A673 (cell line): ENCODE measurements around the gene KRTAP4-6.

Experiments used
- EZH2 ChIP-seq: fragments of 200-600 bp; sonication (generic); IDR thresholded peaks from 2 replicates; pipeline ENCODE4 v1.6.1; 2017; ENCODE audit warnings: borderline replicate concordance, low read depth, mild to moderate bottlenecking, mixed read lengths, antibody characterized with exemption, low read length; ENCODE audit not compliant: poor library complexity, severe bottlenecking
- TF ChIP-seq, protein P1 (sequence below): fragments of 300-800, 200-600 bp; sonication (generic); conservative IDR thresholded peaks from 2 replicates; pipeline ENCODE4 v1.5.1; 2017; ENCODE audit warnings: low read depth, mild to moderate bottlenecking, antibody characterized with exemption, low read length, moderate library complexity, mixed read lengths

DNA sequence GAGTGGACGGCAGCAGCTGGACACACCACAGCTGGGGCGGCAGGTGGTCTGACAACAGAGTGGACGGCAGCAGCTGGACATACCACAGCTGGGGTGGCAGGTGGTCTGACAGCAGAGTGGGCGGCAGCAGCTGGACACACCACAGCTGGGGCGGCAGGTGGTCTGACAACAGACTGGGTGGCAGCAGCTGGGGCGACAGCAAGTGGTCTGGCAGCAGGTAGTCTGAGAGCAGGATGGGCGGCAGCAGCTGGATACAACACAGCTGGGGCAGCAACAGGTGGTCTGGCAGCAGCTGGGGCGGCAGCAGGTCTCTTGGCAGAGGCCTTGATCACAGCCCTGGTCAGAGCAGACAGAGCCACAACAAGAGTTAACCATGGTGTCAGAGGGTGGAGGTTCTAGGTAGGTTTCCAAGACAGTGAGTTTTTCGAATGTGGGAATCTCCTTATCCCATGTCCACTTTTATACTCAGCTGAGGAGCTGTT, 44.2 kb upstream of the KRTAP4-6 start, which contains the start of gene KRTAP4-1:
- TF ChIP-seq, protein P1, sequence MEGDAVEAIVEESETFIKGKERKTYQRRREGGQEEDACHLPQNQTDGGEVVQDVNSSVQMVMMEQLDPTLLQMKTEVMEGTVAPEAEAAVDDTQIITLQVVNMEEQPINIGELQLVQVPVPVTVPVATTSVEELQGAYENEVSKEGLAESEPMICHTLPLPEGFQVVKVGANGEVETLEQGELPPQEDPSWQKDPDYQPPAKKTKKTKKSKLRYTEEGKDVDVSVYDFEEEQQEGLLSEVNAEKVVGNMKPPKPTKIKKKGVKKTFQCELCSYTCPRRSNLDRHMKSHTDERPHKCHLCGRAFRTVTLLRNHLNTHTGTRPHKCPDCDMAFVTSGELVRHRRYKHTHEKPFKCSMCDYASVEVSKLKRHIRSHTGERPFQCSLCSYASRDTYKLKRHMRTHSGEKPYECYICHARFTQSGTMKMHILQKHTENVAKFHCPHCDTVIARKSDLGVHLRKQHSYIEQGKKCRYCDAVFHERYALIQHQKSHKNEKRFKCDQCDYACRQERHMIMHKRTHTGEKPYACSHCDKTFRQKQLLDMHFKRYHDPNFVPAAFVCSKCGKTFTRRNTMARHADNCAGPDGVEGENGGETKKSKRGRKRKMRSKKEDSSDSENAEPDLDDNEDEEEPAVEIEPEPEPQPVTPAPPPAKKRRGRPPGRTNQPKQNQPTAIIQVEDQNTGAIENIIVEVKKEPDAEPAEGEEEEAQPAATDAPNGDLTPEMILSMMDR: no peak
- TF ChIP-seq EZH2: no peak
